GM21367 (cell line): ENCODE results near the gene LDLR.
"Not testable (repeated sequence)": the region's sequence is repeated elsewhere in the genome, so short reads cannot be mapped to it uniquely, and the experiment has no call there.

Source experiments
- ATAC-seq: cut with Tn5 transposase; IDR thresholded peaks from one replicate; pipeline ENCODE4 v1.9.1; 2021; ENCODE audit not compliant: unreplicated experiment

LDLR gene

DNA sequence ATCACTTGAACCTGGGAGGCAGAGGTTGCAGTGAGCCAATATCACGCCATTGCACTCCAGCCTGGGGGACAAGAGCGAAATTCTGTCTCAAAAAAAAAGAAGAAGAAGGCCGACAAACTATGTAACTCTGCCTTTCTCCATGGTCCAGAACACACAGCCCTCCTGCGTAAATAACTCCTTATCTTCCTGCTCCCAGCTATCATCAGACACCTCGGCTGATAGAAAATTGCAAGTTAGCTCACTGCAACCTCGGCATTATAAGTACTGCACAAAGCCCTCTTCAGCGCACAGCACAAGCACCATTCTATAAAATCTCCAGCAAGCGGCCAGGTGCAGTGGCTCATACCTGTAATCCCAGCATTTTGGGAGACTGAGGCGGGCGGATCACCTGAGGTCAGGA, 14.4 kb downstream of the LDLR start:
- not testable (repeated sequence) for ATAC-seq

- no peak for ATAC-seq
These were observed 15.9 kb downstream of the LDLR start for GRCh38 chr19:11105014-11105636.

DNA sequence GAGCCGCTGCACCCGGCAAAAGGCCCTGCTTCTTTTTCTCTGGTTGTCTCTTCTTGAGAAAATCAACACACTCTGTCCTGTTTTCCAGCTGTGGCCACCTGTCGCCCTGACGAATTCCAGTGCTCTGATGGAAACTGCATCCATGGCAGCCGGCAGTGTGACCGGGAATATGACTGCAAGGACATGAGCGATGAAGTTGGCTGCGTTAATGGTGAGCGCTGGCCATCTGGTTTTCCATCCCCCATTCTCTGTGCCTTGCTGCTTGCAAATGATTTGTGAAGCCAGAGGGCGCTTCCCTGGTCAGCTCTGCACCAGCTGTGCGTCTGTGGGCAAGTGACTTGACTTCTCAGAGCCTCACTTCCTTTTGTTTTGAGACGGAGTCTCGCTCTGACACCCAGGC, 17.2 kb downstream of the LDLR start:
- ATAC-seq: no peak

GRCh38 chr19:11108746-11109145, 19.5 kb downstream of the LDLR start:
- no peak for ATAC-seq

GRCh38 chr19:11111117-11111770, 22.0 kb downstream of the LDLR start:
- ATAC-seq: no peak

DNA sequence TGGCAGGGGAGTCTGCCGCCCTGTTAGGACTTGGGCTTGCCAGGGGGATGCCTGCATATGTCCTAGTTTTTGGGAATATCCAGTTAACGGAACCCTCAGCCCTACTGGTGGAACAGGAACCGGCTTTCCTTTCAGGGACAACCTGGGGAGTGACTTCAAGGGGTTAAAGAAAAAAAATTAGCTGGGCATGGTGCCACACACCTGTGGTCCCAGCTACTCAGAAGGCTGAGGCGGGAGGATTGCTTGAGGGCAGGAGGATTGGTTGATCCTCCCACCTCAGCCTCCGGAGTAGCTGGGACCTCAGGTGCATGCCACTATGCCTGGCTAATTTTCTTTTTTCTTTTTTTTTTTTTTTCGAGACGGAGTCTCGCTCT, 22.5 kb downstream of the LDLR start:
- no peak for ATAC-seq

DNA sequence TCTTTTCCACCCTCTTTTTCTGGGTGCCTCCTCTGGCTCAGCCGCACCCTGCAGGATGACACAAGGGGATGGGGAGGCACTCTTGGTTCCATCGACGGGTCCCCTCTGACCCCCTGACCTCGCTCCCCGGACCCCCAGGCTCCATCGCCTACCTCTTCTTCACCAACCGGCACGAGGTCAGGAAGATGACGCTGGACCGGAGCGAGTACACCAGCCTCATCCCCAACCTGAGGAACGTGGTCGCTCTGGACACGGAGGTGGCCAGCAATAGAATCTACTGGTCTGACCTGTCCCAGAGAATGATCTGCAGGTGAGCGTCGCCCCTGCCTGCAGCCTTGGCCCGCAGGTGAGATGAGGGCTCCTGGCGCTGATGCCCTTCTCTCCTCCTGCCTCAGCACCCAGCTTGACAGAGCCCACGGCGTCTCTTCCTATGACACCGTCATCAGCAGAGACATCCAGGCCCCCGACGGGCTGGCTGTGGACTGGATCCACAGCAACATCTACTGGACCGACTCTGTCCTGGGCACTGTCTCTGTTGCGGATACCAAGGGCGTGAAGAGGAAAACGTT, 24.0 kb downstream of the LDLR start:
- no peak for ATAC-seq

DNA sequence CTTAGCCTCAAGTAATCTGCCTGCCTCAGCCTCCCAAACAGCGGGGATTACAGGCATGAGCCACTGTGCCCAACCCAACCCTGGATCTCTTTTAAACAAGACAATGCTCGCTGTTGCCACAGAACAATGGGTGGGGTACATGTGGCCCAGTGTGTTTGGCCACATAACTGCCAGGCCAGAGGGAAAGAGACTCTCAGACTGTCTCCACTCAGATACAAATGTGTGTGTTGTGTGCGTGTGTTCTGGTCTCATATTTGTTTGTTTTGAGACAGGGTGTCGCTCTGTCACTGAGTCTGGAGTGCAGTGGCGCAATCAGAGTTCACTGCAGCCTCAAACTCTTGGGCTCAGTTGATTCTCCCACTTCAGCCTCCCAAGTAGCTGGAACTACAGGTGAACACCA, 25.8 kb downstream of the LDLR start:
- no peak for ATAC-seq

- ATAC-seq: no peak
These were observed 26.7 kb downstream of the LDLR start for GRCh38 chr19:11115895-11116446.

DNA sequence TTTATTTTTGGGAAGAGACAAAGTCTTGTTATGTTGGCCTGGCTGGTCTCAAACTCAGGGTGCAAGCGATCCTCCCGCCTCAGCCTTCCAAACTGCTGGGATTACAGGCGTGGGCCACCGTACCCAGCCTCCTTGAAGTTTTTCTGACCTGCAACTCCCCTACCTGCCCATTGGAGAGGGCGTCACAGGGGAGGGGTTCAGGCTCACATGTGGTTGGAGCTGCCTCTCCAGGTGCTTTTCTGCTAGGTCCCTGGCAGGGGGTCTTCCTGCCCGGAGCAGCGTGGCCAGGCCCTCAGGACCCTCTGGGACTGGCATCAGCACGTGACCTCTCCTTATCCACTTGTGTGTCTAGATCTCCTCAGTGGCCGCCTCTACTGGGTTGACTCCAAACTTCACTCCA, 27.2 kb downstream of the LDLR start:
- ATAC-seq: no peak

GRCh38 chr19:11121963-11122362, 32.7 kb downstream of the LDLR start:
- not testable (repeated sequence) for ATAC-seq

DNA sequence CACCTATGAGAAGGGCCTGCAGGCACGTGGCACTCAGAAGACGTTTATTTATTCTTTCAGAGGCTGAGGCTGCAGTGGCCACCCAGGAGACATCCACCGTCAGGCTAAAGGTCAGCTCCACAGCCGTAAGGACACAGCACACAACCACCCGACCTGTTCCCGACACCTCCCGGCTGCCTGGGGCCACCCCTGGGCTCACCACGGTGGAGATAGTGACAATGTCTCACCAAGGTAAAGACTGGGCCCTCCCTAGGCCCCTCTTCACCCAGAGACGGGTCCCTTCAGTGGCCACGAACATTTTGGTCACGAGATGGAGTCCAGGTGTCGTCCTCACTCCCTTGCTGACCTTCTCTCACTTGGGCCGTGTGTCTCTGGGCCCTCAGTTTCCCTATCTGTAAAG, 33.9 kb downstream of the LDLR start:
- ATAC-seq: no peak

DNA sequence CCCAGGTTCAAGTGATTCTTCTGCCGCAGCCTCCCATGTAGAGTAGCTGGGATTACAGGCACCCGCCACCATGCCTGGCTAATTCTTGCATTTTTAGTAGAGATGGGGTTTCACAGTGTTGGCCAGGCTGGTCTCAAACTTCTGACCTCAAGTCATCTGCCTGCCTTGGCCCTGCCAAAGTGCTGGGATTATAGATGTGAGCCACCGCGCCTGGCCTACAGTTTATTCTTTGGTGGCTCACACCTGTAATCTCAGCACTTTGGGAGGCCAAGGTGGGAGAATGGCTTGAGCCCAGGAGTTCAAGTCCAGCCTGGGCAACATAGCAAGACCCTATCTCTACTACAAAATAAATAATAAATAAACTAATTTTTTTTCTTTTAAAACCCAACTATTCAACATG, 34.9 kb downstream of the LDLR start:
- ATAC-seq: not testable (repeated sequence)

GRCh38 chr19:11125994-11126685, 36.9 kb downstream of the LDLR start:
- ATAC-seq: no peak

- ATAC-seq: no peak
These were observed 38.6 kb downstream of the LDLR start for GRCh38 chr19:11127905-11128304.

GRCh38 chr19:11130824-11131455, 41.7 kb downstream of the LDLR start:
- ATAC-seq: no peak

DNA sequence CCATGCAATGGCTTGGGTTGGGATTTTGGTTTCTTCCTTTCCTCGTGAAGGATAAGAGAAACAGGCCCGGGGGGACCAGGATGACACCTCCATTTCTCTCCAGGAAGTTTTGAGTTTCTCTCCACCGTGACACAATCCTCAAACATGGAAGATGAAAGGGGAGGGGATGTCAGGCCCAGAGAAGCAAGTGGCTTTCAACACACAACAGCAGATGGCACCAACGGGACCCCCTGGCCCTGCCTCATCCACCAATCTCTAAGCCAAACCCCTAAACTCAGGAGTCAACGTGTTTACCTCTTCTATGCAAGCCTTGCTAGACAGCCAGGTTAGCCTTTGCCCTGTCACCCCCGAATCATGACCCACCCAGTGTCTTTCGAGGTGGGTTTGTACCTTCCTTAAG, 42.2 kb downstream of the LDLR start:
- no peak for ATAC-seq

GRCh38 chr19:11136400-11137101, 47.3 kb downstream of the LDLR start:
- ATAC-seq: no peak

DNA sequence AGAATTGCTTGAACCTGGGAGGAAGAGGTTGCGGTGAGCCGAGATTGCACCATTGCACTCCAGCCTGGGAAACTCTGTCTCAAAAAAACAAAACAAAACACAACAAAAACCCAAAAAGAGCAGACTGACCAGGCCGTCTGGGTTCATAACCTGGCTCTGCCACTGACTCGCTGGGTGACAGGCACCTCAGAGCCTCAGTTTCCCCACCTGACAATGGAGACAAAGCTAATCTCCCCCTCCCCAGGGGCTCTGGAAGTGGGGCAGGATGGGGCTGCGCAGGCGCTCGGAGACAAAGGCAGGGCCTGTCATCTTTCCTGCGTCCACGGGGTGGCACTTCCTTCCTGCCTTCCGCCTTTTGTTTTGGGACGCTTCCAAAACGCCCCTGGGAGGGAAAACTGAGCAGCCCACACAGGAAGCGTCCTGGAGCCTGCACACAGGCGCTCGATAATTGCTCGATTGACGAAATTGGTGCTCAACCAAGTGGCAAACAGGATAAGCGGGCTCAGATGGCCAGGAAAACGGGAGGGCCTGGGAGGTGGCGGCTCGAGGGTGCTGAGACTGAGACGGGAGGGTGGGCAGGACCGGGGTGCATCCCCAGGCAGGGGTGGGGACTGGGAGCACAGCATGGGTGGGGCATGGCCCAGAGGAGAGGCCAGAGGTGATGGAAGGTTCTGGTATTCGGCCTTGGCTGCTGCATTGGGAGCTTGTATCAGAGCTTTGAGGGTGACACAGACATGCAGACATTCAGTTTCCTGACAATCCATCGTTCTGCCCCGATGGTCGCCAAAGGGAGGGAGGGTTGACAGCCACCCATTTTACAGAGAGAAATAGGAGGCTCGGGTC, 48.5 kb downstream of the LDLR start:
- ATAC-seq: no peak
